PC-9 (cell line): Measurements from ENCODE around the gene ACBD6. TPM values are rescaled to one million over a fixed set of nuclear protein-coding genes. Genes with fewer than 3 reads are reported as not detected.

Experiments
- BruUV-seq: library from RNA; stranded (reverse); fragments of 400-500 nt; replicated peaks from 2 replicates; lab custom pipeline; 2021; lab: Mats Ljungman, UMichigan
- CTCF ChIA-PET: fragments of 300-600 bp; sonication (Branson Sonifier 250); formaldehyde crosslinking; loops from one replicate; lab custom pipeline; 2022; ENCODE audit warnings: antibody characterized with exemption; lab: Charles Lee
- POLR2A ChIA-PET: fragments of 300-600 bp; sonication (Branson Sonifier 250); formaldehyde crosslinking; loops from one replicate; lab custom pipeline; 2022; ENCODE audit warnings: antibody characterized with exemption; ENCODE audit not compliant: unreplicated experiment; lab: Charles Lee
- DNase-seq, 2 experiments: peaks; one replicate each; pipeline versions ENCODE4 v3.0.0 to v3.0.0-alpha.2; 2015 to 2022; ENCODE audit warnings: mixed read lengths in 1 of 2
- H2AFZ ChIP-seq: fragments of 200-600 bp; sonication (generic); 2 replicates; pipeline ENCODE4 v1.8.1; 2017; ENCODE audit warnings: antibody characterized with exemption
- H3F3A ChIP-seq: fragments of 200-600 bp; sonication (generic); 2 replicates; pipeline ENCODE4 v1.8.1; 2017; ENCODE audit warnings: antibody characterized with exemption, mild to moderate bottlenecking, low read depth; ENCODE audit not compliant: insufficient read depth
- H3K27ac ChIP-seq: fragments of 200-600 bp; sonication (generic); 2 replicates; pipeline ENCODE4 v1.6.1; 2016; ENCODE audit warnings: mixed run types
- H3K27me3 ChIP-seq: fragments of 200-600 bp; sonication (generic); 2 replicates; pipeline ENCODE4 v1.6.1; 2016; ENCODE audit warnings: low read depth, mixed run types; ENCODE audit not compliant: insufficient read depth
- H3K36me3 ChIP-seq: fragments of 200-600 bp; sonication (generic); 2 replicates; pipeline ENCODE4 v1.6.1; 2016; ENCODE audit warnings: low read depth, mixed run types
- H3K4me1 ChIP-seq: fragments of 200-600 bp; sonication (generic); replicated peaks from 2 replicates; pipeline ENCODE4 v1.6.1; 2016; ENCODE audit warnings: mixed run types; ENCODE audit not compliant: insufficient read depth
- H3K4me2 ChIP-seq: fragments of 200-600 bp; sonication (generic); 2 replicates; pipeline ENCODE4 v1.6.1; 2017; ENCODE audit warnings: mixed run types
- H3K4me3 ChIP-seq: fragments of 200-600 bp; sonication (generic); 2 replicates; pipeline ENCODE4 v1.6.1; 2016; ENCODE audit warnings: mixed run types
- H3K79me2 ChIP-seq: fragments of 200-600 bp; sonication (generic); 2 replicates; pipeline ENCODE4 v1.6.1; 2017; ENCODE audit warnings: low read depth, mixed run types
- H3K9me2 ChIP-seq: fragments of 200-600 bp; sonication (generic); 2 replicates; pipeline ENCODE4 v1.8.1; 2017; ENCODE audit warnings: mild to moderate bottlenecking; ENCODE audit not compliant: insufficient read depth
- H3K9me3 ChIP-seq: fragments of 200-600 bp; sonication (generic); 2 replicates; pipeline ENCODE4 v1.8.1; 2016; ENCODE audit warnings: low read depth; ENCODE audit not compliant: insufficient read depth
- H4K20me1 ChIP-seq: fragments of 200-600 bp; sonication (generic); 2 replicates; pipeline ENCODE4 v1.8.1; 2017; ENCODE audit not compliant: insufficient read depth
- EZH2 ChIP-seq: fragments of 200-600 bp; sonication (generic); IDR thresholded peaks from 2 replicates; pipeline ENCODE4 v1.8.0; 2017; ENCODE audit warnings: antibody characterized with exemption, low read depth
- intact Hi-C: fragments of 100-400 bp; cut with micrococcal nuclease; formaldehyde crosslinking; loops from one replicate; pipeline ENCODE4 v1.10.0; 2022; ENCODE audit not compliant: unreplicated experiment
- total RNA-seq: library from RNA; stranded (reverse); gene quantifications from 2 replicates; pipeline ENCODE4 v1.2.3, GENCODE V29; 2021
- TF ChIP-seq, protein P1 (sequence below): fragments of 200-600 bp; sonication (generic); conservative IDR thresholded peaks from 2 replicates; pipeline ENCODE4 v1.6.1; 2017; ENCODE audit warnings: mixed run types, antibody characterized with exemption, mild to moderate bottlenecking, moderate library complexity

The ACBD6 gene
- total RNA-seq, 1 experiment from 2014 or later, result 61.0 TPM

DNA sequence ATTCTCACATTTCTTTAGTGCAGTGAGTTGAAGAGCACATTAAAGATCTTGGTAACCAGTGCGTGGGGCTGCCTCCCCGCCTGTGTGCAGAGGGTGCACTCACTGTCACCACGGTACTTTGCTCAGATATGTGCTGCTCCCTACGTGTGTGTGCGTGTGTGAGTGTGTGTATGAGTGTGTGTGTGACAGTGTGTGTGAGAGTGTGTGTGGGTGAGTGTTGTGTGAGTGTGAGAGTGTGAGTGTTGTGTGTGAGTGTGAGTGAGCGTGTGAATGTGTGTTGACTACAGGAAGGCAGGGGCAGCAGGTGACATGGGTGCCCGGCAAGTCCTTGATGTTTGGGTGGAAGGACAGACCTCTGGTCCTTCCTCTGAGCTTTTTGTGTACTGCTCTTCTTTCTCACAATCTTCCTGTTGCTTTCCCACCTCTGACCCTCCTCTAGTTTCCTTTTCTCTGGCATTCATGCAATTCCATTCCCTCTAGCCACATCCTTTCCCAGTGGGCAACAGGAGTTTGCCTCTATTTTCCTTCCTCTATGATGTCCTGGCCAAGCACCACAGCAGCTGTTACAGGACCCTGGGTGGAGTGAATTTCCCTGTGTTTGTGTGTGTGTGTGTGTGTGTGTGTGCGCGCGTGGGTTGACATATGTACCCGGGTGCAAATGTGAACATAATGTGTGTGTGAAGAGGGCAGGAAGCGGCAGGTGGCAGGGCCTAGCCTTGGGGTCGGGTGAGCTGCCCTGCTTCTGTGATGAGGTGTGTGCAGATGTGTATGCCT, 252.5 kb downstream of the ACBD6 start:
- intact Hi-C loops, result loop anchor here (5.0 kb wide), 1 partner anchor 232 kb away; no protein-coding TSS in a partner anchor
- DNase-seq, result no peak
- Histone ChIP-seq H3K36me3 (no peaks in the 10 kb centered on the region), H3K79me2 (no peaks in the 10 kb centered on the region), H3K27me3 (no peaks in the 10 kb centered on the region), H3K4me3 (no peak overlapping the region), H3K4me1 (peaks cover 17% of the 10 kb centered on the region), H3K4me2 (no peak overlapping the region), H3K9me2 (no peaks in the 10 kb centered on the region), H2AFZ (no peak overlapping the region), H3F3A (peaks cover 16% of the 10 kb centered on the region), H3K9me3 (no peaks in the 10 kb centered on the region), H4K20me1 (no peaks in the 10 kb centered on the region; the same call in 1 of the 2 replicates), H3K27ac (no peak overlapping the region)
- TF ChIP-seq, protein P1, sequence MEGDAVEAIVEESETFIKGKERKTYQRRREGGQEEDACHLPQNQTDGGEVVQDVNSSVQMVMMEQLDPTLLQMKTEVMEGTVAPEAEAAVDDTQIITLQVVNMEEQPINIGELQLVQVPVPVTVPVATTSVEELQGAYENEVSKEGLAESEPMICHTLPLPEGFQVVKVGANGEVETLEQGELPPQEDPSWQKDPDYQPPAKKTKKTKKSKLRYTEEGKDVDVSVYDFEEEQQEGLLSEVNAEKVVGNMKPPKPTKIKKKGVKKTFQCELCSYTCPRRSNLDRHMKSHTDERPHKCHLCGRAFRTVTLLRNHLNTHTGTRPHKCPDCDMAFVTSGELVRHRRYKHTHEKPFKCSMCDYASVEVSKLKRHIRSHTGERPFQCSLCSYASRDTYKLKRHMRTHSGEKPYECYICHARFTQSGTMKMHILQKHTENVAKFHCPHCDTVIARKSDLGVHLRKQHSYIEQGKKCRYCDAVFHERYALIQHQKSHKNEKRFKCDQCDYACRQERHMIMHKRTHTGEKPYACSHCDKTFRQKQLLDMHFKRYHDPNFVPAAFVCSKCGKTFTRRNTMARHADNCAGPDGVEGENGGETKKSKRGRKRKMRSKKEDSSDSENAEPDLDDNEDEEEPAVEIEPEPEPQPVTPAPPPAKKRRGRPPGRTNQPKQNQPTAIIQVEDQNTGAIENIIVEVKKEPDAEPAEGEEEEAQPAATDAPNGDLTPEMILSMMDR, result no peak
- TF ChIP-seq EZH2, result no peak
- POLR2A ChIA-PET, result no interaction called here
- no TSS peak for BruUV-seq
- CTCF ChIA-PET, result no interaction called here

DNA sequence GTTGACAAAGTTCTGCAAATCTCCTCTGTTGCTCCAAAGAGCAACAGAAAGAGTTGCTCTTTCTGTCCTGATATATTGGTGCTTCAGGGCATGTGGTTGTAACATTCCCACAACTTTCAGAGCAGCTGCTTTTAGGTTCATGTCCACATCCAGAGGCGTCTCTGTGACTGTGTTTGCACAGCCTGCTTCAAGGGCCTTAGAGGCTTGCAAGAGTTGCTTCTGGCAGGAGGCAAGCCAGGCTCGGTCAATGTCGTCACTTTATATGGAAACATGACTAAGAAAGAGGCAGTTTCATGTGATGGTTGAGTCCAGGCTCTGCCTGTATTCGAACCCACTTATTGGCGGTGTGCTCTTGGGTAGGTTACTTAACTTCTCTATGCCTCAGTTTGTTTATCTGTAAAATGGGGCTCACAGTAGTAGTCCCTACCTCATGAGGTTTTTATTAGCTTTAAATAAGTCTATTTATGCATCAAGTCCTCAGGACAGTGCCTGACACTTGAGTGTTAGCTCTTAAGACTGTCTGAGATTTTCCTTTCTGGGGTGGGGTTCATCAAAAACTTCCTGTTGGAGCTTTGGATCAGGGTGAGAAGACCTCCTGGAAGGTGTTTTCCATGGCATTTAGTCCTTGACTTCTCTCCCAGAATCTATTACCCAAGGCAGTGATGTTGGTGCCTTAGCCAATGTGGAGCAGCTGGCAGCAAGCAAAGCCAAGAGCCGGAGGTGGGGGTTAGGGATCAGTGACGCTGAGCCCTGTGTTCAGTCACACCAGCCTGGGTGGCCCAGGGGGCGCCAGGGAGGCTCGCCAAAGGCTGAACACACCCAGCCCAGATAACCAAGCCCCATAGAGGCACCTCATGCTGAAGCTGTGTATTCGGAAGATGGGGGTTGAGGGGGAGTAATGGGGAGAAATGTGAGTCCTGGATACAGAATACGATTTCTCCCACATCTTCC, 253.4 kb downstream of the ACBD6 start:
- DNase-seq, result no peak
- no peaks in the 10 kb centered on the region; the same call in 1 of the 2 replicates for H4K20me1 ChIP-seq
- no peaks in the 10 kb centered on the region for H3K27me3 ChIP-seq
- no peak overlapping the region for H3K27ac ChIP-seq
- BruUV-seq, result no TSS peak
- H2AFZ ChIP-seq, result no peak overlapping the region
- H3K79me2 ChIP-seq, result no peaks in the 10 kb centered on the region
- no peaks in the 10 kb centered on the region for H3K9me3 ChIP-seq
- no peak overlapping the region for H3K4me3 ChIP-seq
- H3F3A ChIP-seq, result peaks cover 16% of the 10 kb centered on the region
- TF ChIP-seq, protein P1, result no peak
- TF ChIP-seq EZH2, result no peak
- intact Hi-C loops, result no loop called here
- H3K4me1 ChIP-seq, result peaks cover 17% of the 10 kb centered on the region
- H3K36me3 ChIP-seq, result no peaks in the 10 kb centered on the region
- ChIA-PET CTCF (no interaction called here), POLR2A (no interaction called here)
- H3K4me2 ChIP-seq, result no peak overlapping the region
- H3K9me2 ChIP-seq, result no peaks in the 10 kb centered on the region

DNA sequence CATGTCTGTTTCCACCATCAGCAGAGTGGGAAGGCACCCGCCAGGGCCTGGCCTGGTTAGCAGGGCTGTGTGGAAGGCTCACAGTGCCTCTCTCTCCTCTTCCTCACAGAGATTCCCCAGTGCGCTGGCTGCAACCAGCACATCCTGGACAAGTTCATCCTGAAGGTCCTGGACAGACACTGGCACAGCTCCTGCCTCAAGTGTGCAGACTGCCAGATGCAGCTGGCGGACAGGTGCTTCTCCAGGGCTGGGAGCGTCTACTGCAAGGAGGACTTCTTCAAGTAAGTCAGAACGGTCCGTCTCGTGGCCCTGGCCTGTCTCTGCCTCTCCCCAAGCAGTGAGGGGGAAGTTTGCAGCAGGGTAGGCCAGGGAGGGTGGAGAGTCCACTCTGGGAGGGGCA, 254.2 kb downstream of the ACBD6 start:
- Histone ChIP-seq H3K4me1 (peaks cover 17% of the 10 kb centered on the region), H3K27ac (no peak overlapping the region), H3K4me2 (no peak overlapping the region), H4K20me1 (no peaks in the 10 kb centered on the region; the same call in 1 of the 2 replicates), H3K79me2 (no peaks in the 10 kb centered on the region), H2AFZ (no peak overlapping the region), H3K9me2 (no peaks in the 10 kb centered on the region), H3K36me3 (no peaks in the 10 kb centered on the region), H3F3A (peaks cover 16% of the 10 kb centered on the region), H3K4me3 (no peak overlapping the region), H3K9me3 (no peaks in the 10 kb centered on the region), H3K27me3 (no peaks in the 10 kb centered on the region)
- no peak for DNase-seq
- intact Hi-C loops, result no loop called here
- no TSS peak for BruUV-seq
- POLR2A ChIA-PET, result no interaction called here
- TF ChIP-seq, protein P1, result no peak
- TF ChIP-seq EZH2, result no peak
- CTCF ChIA-PET, result interaction anchor here (0.6 kb wide), 1 partner anchor 41 kb away, joined by 3 read pairs; no protein-coding TSS in a partner anchor
